GM18873 (cell line): ENCODE data around the gene CATSPER3.
"Not testable (repeated sequence)": the region's sequence is repeated elsewhere in the genome, so short reads cannot be mapped to it uniquely, and the experiment has no call there.

Source experiments
- ATAC-seq: cut with Tn5 transposase; IDR thresholded peaks from one replicate; pipeline ENCODE4 v1.9.1; 2021; ENCODE audit warnings: mild to moderate bottlenecking, moderate library complexity, moderate number of reproducible peaks; ENCODE audit not compliant: unreplicated experiment, low FRiP score

Gene CATSPER3

GRCh38 chr5:134969166-134969565 is 1.5 kb downstream of the CATSPER3 start:
- no peak for ATAC-seq

GRCh38 chr5:134975078-134975715 is 7.5 kb downstream of the CATSPER3 start:
- ATAC-seq = no peak

- ATAC-seq = no peak
Measured at GRCh38 chr5:134975843-134976242, 8.1 kb downstream of the CATSPER3 start.

GRCh38 chr5:134976841-134977240 is 9.1 kb downstream of the CATSPER3 start:
- no peak for ATAC-seq

GRCh38 chr5:134979416-134979815 is 11.7 kb downstream of the CATSPER3 start:
- ATAC-seq = no peak

GRCh38 chr5:134982230-134982629 is 14.5 kb downstream of the CATSPER3 start:
- ATAC-seq = no peak

- ATAC-seq = no peak
Measured at GRCh38 chr5:134989266-134989830, 21.6 kb downstream of the CATSPER3 start.

GRCh38 chr5:134990183-134990582 is 22.5 kb downstream of the CATSPER3 start:
- ATAC-seq = not testable (repeated sequence)

GRCh38 chr5:134992148-134992547 is 24.4 kb downstream of the CATSPER3 start:
- ATAC-seq = no peak

GRCh38 chr5:134993161-134993560 is 25.5 kb downstream of the CATSPER3 start:
- no peak for ATAC-seq

GRCh38 chr5:134994560-134995156 is 27.0 kb downstream of the CATSPER3 start:
- no peak for ATAC-seq

GRCh38 chr5:134995850-134996402 is 28.2 kb downstream of the CATSPER3 start:
- ATAC-seq = no peak

- ATAC-seq = no peak
Measured at GRCh38 chr5:134997015-134997414, 29.3 kb downstream of the CATSPER3 start.

- ATAC-seq = not testable (repeated sequence)
Measured at GRCh38 chr5:134998068-134998467, 30.4 kb downstream of the CATSPER3 start.

- no peak for ATAC-seq
Measured at GRCh38 chr5:135004376-135004775, 36.7 kb downstream of the CATSPER3 start.

- ATAC-seq = no peak
Measured at GRCh38 chr5:135005076-135005475, 37.4 kb downstream of the CATSPER3 start.

- ATAC-seq = no peak
Measured at GRCh38 chr5:135007305-135007704, 39.6 kb downstream of the CATSPER3 start.

- ATAC-seq = no peak
Measured at GRCh38 chr5:135007749-135008363, 40.1 kb downstream of the CATSPER3 start.

GRCh38 chr5:135008556-135008955 is 40.8 kb downstream of the CATSPER3 start:
- no peak for ATAC-seq

- no peak for ATAC-seq
Measured at GRCh38 chr5:135008981-135009735, 41.5 kb downstream of the CATSPER3 start.
